Testis (tissue), 2 donors: ENCODE data around the gene TRPV6.

ENCODE experiments used
- CTCF ChIP-seq, 3 experiments: fragments of 450-650 bp in 2 of 3; fragments of 200-600 bp in 1 of 3; sonication (generic) in 1 of 3; IDR thresholded peaks; one replicate each; pipeline ENCODE4 v1.5.1; 2016 to 2019; ENCODE audit warnings: antibody characterized with exemption in 3 of 3, mild to moderate bottlenecking in 2 of 3, moderate library complexity in 1 of 3
- POLR2A ChIP-seq: fragments of 450-650 bp; IDR thresholded peaks from one replicate; pipeline ENCODE4 v1.6.1; 2017; ENCODE audit warnings: antibody characterized with exemption, mild to moderate bottlenecking, moderate library complexity

- TF ChIP-seq CTCF (IDR thresholded peaks at IDR 0.05) (no peak), POLR2A (no peak)
Measured at GRCh38 chr7:142917447-142917846, 31.9 kb upstream of the TRPV6 start.
